Natural killer cell (primary cell): Measurements from ENCODE around the gene NKX6-2. TPM values are rescaled to one million over a fixed set of nuclear protein-coding genes. Genes with fewer than 3 reads are reported as not detected.
"Not testable (repeated sequence)": the region's sequence is repeated elsewhere in the genome, so short reads cannot be mapped to it uniquely, and the experiment has no call there.

ENCODE experiments used
- ATAC-seq, 3 donors: fragments of 150-1000 bp in 2 of 3; fragments of 200-7000 bp in 1 of 3; cut with Tn5 transposase; 1 replicate in 1 of 3; 2 replicates in 2 of 3; pipeline ENCODE4 v1.10.0; 2021; ENCODE audit warnings: mild to moderate bottlenecking in 2 of 3, moderate library complexity in 2 of 3
- DNase-seq, 2 donors: peaks; one replicate each; pipeline versions ENCODE4 v3.0.0 to v3.0.0-alpha.2; 2013 to 2021; ENCODE audit warnings: mixed read lengths in 1 of 2
- H3K27ac ChIP-seq: one replicate; pipeline ENCODE4 v1.5.1; 2013; ENCODE audit warnings: mild to moderate bottlenecking, low read length
- H3K27me3 ChIP-seq: one replicate; pipeline ENCODE4 v1.6.1; 2013; ENCODE audit warnings: low read length; ENCODE audit not compliant: control insufficient read depth, insufficient read depth
- H3K36me3 ChIP-seq: one replicate; pipeline ENCODE4 v1.6.1; 2013; ENCODE audit warnings: low read length; ENCODE audit not compliant: control insufficient read depth, insufficient read depth
- H3K4me1 ChIP-seq: one replicate; pipeline ENCODE4 v1.6.1; 2013; ENCODE audit warnings: low read length; ENCODE audit not compliant: control insufficient read depth, insufficient read depth
- H3K4me3 ChIP-seq: one replicate; pipeline ENCODE4 v1.5.1; 2013; ENCODE audit warnings: low read length
- H3K9me3 ChIP-seq: one replicate; pipeline ENCODE4 v1.6.1; 2013; ENCODE audit warnings: low read length; ENCODE audit not compliant: control insufficient read depth, insufficient read depth
- H3K27ac Mint-ChIP-seq, 2 donors: one replicate each; pipeline ENCODE4 v1.8.0; 2022; ENCODE audit warnings: mild to moderate bottlenecking in 2 of 2, mixed read lengths in 2 of 2, moderate library complexity in 1 of 2
- H3K27me3 Mint-ChIP-seq, 2 donors: one replicate each; pipeline ENCODE4 v1.8.0; 2022; ENCODE audit warnings: low read depth in 2 of 2, mixed read lengths in 2 of 2
- H3K36me3 Mint-ChIP-seq: one replicate; pipeline ENCODE4 v1.8.0; 2022; ENCODE audit warnings: mixed read lengths
- H3K4me1 Mint-ChIP-seq, 2 donors: one replicate each; pipeline ENCODE4 v1.8.0; 2022; ENCODE audit warnings: mixed read lengths in 2 of 2
- H3K4me3 Mint-ChIP-seq: one replicate; pipeline ENCODE4 v1.8.0; 2022; ENCODE audit warnings: mild to moderate bottlenecking, moderate library complexity, mixed read lengths
- H3K9me3 Mint-ChIP-seq, 2 donors: one replicate each; pipeline ENCODE4 v1.8.0; 2022; ENCODE audit warnings: mixed read lengths in 2 of 2
- CTCF ChIP-seq: fragments of 200-600 bp; IDR thresholded peaks from one replicate; pipeline ENCODE4 v1.8.0; 2022; ENCODE audit warnings: antibody characterized with exemption
- WGBS: methylation state at CpG from one replicate; pipeline ENCODE4 v1.1.7; 2013; ENCODE audit warnings: missing lambda C conversion rate; ENCODE audit not compliant: insufficient coverage; 5-methylcytosine and 5-hydroxymethylcytosine counted together
- intact Hi-C: fragments of 100-400 bp; cut with micrococcal nuclease; formaldehyde crosslinking; loops from one replicate; pipeline ENCODE4 v1.14.2; 2022
- total RNA-seq, 4 donors: library from RNA; stranded (reverse); fragments of 120-200 nt in 1 of 4; gene quantifications; one replicate each; pipeline versions ENCODE4 v1.2.3 to v1.2.4, GENCODE V29; 2013 to 2022

NKX6-2 gene
- total RNA-seq, 3 donors from 2014 or later (not counting 1 experiment from before 2014, with no cell fraction given), result not detected

GRCh38 chr10:132774181-132774901 is 11.6 kb downstream of the NKX6-2 start:
- H3K27ac Mint-ChIP-seq, result no peak overlapping the region
- H3K27me3 ChIP-seq, result no peaks in the 10 kb centered on the region
- H3K4me1 ChIP-seq, result no peaks in the 10 kb centered on the region
- no peaks in the 10 kb centered on the region for H3K9me3 Mint-ChIP-seq
- H3K36me3 ChIP-seq, result no peaks in the 10 kb centered on the region
- no peak overlapping the region for H3K4me3 ChIP-seq
- no peak for TF ChIP-seq CTCF
- H3K27ac ChIP-seq, result no peak overlapping the region
- WGBS, result 79% methylated on average over 29 of the region's 29 CpGs
- no peak for DNase-seq
- peak overlapping the region; percentile 25 for H3K4me3 Mint-ChIP-seq
- peaks cover 0 to 4% of the 10 kb centered on the region in 2 donors for H3K4me1 Mint-ChIP-seq
- peak in 1 of 3 donors; percentile 35 for ATAC-seq
- H3K9me3 ChIP-seq, result no peaks in the 10 kb centered on the region
- intact Hi-C loops, result no loop called here
- no peaks in the 10 kb centered on the region for H3K36me3 Mint-ChIP-seq
- no peaks in the 10 kb centered on the region for H3K27me3 Mint-ChIP-seq

- H3K4me1 Mint-ChIP-seq, H3K4me3 ChIP-seq, H3K36me3 ChIP-seq, ATAC-seq, H3K9me3 ChIP-seq, H3K36me3 Mint-ChIP-seq, intact Hi-C loops, H3K4me1 ChIP-seq, H3K27ac ChIP-seq, H3K27me3 ChIP-seq, H3K4me3 Mint-ChIP-seq, H3K9me3 Mint-ChIP-seq, DNase-seq, H3K27me3 Mint-ChIP-seq, H3K27ac Mint-ChIP-seq: not testable (repeated sequence)
- 99% methylated on average over 19 of the region's 25 CpGs for WGBS
Measured at GRCh38 chr10:132772816-132773215, 13.1 kb downstream of the NKX6-2 start.

DNA sequence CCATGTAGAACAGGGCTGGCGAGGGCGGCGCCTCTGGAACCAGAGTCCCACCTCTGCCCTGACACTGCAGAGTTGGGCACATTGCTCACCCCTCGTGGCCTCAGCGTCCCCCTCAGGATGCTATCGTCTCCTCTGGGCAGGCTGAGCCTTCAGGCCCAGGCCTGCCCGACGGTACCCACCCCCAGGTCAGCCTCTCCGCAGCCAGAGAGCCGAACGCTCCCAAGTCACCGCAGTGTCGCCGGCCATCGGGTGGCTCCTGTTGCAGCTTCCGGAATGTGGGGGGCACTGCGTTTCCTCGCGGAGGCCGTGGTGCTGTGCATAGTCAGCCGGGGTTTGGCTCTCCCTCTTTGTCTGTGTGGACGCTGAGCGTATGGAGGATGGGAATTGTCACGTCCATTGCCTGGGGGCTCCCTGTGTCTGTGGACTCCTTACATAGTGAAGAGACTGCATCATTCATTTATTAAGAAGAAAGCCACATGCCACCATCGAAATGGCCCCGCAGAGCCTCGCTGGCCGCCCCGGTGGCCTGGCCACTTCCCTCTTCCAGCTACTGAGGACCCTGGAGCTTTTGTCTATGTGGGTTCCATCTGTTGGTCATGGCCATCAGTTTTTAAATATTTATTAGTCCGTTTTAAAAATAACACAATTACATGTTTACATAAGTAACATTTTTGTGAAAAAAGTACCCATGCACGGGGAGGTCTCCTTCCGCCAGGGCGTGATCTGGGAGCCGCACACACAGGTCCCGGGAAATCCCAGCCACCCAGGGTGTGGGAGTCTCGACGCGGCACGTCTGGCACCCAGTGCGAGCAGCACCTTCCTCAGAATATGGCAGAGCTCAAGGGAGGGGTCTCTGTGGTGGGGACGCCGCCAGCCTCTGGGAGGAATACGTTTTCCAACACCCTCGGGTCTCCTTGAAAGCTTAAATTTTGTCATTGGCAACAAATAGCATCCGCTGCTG is 15.6 kb downstream of the NKX6-2 start:
- TF ChIP-seq CTCF, result no peak
- Histone ChIP-seq H3K36me3 (no peaks in the 10 kb centered on the region), H3K27ac (no peak overlapping the region), H3K9me3 (no peaks in the 10 kb centered on the region), H3K27me3 (no peaks in the 10 kb centered on the region), H3K4me3 (no peak overlapping the region), H3K4me1 (no peaks in the 10 kb centered on the region)
- no peak overlapping the region for H3K27ac Mint-ChIP-seq
- no peaks in the 10 kb centered on the region for H3K27me3 Mint-ChIP-seq
- WGBS, result 97% methylated on average over 44 of the region's 45 CpGs
- H3K9me3 Mint-ChIP-seq, result no peaks in the 10 kb centered on the region
- intact Hi-C loops, result no loop called here
- H3K4me3 Mint-ChIP-seq, result no peak overlapping the region
- DNase-seq (no peak), ATAC-seq (no peak)
- H3K36me3 Mint-ChIP-seq, result no peaks in the 10 kb centered on the region
- no peaks in the 10 kb centered on the region for H3K4me1 Mint-ChIP-seq
